AG09309 (cell line): ENCODE measurements around the gene PA2G4.
A peak's percentile ranks its signal among the peaks of the same experiment; 100 is the strongest.

Experiments used
- DNase-seq: peaks from one replicate; pipeline ENCODE4 v3.0.0-alpha.2; 2010; ENCODE audit warnings: low read depth
- H3K4me3 ChIP-seq: 2 replicates; pipeline ENCODE4 v1.5.1; 2011; ENCODE audit warnings: mild to moderate bottlenecking, low read depth, low read length, moderate library complexity; ENCODE audit not compliant: control insufficient read depth
- TF ChIP-seq, protein P1 (sequence below): IDR thresholded peaks from 2 replicates; pipeline ENCODE4 v1.5.1; 2011; ENCODE audit warnings: mild to moderate bottlenecking, low read depth, low read length, inconsistent platforms; ENCODE audit not compliant: insufficient read depth, control insufficient read depth; ENCODE audit errors: missing control alignments

The PA2G4 gene

DNA sequence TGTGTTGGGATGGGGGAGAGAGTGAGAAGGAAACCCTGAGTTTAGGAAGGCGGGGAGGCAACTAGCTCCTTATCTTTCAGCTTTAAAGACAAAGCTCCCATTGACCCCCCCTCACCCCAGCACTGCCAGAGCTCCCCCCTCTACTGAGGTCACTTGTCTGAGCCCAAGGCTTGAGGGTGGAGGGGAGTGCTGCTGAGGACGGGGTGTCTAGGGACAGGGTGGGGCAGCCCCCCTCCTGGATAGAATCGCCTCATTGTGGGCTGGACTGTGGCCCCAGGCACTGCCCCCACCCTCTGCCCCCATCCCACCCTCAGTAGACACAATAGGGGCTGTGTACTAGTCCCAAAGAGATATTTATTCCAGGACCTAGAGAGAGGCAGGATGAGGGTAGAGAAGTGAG lies 21.4 kb upstream of the PA2G4 start:
- H3K4me3 ChIP-seq = no peak overlapping the region
- TF ChIP-seq, protein P1, sequence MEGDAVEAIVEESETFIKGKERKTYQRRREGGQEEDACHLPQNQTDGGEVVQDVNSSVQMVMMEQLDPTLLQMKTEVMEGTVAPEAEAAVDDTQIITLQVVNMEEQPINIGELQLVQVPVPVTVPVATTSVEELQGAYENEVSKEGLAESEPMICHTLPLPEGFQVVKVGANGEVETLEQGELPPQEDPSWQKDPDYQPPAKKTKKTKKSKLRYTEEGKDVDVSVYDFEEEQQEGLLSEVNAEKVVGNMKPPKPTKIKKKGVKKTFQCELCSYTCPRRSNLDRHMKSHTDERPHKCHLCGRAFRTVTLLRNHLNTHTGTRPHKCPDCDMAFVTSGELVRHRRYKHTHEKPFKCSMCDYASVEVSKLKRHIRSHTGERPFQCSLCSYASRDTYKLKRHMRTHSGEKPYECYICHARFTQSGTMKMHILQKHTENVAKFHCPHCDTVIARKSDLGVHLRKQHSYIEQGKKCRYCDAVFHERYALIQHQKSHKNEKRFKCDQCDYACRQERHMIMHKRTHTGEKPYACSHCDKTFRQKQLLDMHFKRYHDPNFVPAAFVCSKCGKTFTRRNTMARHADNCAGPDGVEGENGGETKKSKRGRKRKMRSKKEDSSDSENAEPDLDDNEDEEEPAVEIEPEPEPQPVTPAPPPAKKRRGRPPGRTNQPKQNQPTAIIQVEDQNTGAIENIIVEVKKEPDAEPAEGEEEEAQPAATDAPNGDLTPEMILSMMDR = no peak
- DNase-seq = no peak

DNA sequence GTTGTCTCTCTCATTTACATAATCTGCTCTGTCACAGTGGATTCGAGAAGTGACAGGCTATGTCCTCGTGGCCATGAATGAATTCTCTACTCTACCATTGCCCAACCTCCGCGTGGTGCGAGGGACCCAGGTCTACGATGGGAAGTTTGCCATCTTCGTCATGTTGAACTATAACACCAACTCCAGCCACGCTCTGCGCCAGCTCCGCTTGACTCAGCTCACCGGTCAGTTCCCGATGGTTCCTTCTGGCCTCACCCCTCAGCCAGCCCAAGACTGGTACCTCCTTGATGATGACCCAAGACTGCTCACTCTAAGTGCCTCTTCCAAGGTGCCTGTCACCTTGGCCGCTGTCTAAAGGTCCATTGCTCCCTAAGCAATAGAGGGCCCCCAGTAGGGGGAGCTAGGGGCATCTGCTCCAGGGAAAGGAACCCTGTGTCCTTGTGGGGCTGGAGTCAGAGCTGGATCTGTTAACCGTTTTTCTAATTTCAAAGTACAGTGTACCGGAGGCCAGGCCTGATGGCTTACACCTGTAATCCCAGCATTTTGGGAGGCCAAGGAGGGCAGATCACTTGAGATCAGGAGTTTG lies 19.3 kb upstream of the PA2G4 start:
- no peak overlapping the region for H3K4me3 ChIP-seq
- no peak for DNase-seq
- TF ChIP-seq, protein P1 = peak; percentile 43

DNA sequence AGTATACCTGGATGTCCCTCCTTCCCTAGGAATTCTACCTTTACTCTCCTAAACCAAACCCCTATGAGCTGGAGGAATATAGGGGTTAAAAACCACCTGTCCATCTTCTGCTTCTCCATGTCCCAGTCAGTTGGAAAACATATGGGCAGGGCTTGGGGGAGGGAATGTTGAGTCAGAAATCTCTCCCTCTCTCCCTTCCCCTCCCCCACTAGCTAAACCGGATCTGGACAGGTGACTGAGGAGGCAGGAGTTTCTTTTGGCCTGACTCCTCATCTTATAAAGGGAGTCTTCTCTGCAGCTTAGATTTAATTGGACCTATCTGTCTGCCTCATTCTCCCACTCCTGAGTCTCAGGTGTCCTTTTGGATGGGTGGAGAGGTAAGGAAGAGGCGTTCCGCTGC lies 18.3 kb upstream of the PA2G4 start:
- DNase-seq = no peak
- no peak overlapping the region for H3K4me3 ChIP-seq
- TF ChIP-seq, protein P1 = no peak

DNA sequence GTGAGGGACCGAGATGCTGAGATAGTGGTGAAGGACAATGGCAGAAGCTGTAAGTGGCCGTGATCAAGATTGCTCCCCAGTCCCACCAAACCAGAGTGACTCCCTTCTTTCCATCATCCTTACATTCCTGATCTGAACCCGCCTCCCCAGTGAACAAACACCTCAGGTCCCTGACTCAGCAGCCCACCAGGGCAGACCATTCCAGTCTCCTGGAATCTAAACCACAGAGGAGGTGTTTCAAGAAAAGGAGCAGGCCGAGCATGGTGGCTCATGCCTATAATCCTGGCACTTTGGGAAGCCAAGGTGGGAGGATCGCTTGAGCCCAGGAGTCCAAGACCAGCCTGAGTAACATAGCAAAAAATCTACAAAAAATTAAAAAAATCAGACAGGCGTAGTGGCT lies 17.8 kb upstream of the PA2G4 start:
- TF ChIP-seq, protein P1 = no peak
- no peak overlapping the region for H3K4me3 ChIP-seq
- DNase-seq = no peak

DNA sequence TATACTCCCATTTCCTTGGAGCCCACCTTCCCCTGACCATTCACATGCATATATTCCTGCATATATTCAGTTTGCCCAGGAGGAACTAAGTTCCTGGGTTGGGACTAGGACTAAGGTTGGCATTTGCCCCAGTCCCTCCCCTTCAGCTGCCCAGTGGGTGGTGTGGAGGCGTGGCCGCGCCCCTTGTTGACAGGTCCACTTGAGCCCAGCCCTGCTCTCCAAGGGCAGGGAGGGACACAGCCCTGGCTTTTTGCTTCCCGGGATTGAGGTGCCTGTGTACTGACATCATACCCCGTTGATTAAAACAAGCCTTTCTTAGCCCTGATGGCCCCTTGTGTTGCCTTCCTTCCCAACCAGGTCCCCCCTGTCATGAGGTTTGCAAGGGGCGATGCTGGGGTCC lies 17.1 kb upstream of the PA2G4 start:
- DNase-seq = no peak

DNA sequence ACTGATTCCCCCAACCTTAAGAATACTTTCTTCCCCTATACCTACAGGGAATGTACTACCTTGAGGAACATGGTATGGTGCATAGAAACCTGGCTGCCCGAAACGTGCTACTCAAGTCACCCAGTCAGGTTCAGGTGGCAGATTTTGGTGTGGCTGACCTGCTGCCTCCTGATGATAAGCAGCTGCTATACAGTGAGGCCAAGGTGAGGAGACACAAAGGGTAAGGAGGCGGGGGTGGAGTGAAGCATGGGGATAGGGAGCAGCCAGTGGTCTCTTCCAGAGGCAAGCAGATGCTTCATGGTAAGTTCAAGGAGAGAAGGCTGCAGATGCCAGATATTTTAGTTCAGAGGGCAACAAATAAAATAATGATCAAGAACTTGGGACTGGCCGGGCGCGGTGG lies 6.6 kb upstream of the PA2G4 start:
- no peak overlapping the region for H3K4me3 ChIP-seq
- TF ChIP-seq, protein P1 = no peak
- DNase-seq = no peak

More for the DNA sequence above, 17.1 kb upstream of the PA2G4 start:
- no peak overlapping the region for H3K4me3 ChIP-seq
- TF ChIP-seq, protein P1 = no peak

DNA sequence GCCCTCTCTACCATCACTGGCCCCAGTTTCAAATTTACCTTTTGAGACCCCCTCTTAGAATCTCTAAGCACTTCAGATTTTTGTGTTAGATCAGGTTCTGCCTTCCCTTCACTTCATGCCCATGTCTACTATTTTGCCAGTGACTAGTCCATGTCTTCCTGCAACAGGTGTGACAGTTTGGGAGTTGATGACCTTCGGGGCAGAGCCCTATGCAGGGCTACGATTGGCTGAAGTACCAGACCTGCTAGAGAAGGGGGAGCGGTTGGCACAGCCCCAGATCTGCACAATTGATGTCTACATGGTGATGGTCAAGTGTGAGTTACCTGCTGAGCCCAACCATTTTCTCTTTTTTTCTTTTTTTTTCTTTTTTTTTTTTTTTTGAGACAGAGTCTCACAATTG lies 5.8 kb upstream of the PA2G4 start:
- no peak for DNase-seq
- H3K4me3 ChIP-seq = no peak overlapping the region
- TF ChIP-seq, protein P1 = no peak
